Smooth muscle cell of the brain vasculature (primary cell): ENCODE data around the gene NOP56.
"Not testable (repeated sequence)": the region's sequence is repeated elsewhere in the genome, so short reads cannot be mapped to it uniquely, and the experiment has no call there.

ENCODE experiments used
- DNase-seq: peaks from one replicate; pipeline ENCODE4 v3.0.0-alpha.2; 2012; ENCODE audit warnings: low read depth, low spot score

The NOP56 gene

DNA sequence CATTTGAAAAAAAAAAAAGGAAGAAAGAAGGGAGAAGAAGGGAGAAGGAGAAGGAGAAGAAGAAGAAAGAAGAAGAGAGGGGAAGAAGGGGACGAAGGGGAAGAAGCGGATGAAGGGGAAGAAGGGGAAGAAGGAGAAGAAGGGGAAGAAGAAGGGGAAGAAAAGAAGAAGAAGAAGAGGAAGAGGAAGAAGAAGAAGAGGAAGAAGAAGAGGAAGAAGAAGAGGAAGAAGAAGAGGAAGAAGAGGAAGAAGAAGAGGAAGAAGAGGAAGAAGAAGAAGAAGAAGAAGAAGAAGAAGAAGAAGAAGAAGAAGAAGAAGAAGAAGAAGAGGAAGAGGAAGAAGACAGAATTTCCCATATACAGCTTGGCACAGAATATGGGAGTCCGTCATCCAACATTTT is 29.6 kb downstream of the NOP56 start:
- DNase-seq, result not testable (repeated sequence)

DNA sequence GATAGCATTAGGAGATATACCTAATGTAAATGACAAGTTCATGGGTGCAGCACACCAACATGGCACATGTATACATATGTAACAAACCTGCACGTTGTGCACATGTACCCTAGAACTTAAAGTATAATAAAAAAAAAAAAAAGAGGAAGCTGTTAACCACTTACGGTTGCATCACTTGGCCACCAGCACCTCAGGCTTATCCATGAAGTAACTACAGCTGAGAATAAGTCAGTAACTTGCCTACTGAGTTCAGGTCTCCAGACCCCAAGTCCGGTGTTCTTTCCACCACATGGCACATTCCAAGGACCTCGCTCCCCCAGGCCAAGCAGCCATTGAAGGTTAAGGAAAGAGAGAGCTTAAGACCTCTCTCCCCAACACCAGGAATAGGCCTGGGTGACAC is 32.4 kb downstream of the NOP56 start:
- DNase-seq, result not testable (repeated sequence)

DNA sequence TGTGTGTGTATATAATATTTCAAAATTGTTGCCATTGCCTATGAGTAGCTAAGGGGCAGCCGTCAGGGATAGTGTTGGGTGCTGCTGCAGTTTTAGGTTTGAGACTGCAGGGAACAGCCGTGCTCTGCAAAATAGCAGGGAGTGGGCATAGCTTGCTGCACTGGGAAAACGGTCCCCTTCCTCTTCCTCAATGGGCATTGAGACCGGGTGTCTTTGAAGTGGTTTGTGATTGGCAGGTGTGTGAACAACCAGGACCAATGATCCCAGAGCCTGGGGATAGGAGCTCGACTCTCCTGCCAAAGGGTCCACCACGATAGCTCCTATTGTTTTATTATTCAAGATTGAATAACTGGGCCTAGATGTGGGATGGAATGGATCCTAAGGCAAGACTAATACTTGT is 35.1 kb downstream of the NOP56 start:
- DNase-seq, result no peak

DNA sequence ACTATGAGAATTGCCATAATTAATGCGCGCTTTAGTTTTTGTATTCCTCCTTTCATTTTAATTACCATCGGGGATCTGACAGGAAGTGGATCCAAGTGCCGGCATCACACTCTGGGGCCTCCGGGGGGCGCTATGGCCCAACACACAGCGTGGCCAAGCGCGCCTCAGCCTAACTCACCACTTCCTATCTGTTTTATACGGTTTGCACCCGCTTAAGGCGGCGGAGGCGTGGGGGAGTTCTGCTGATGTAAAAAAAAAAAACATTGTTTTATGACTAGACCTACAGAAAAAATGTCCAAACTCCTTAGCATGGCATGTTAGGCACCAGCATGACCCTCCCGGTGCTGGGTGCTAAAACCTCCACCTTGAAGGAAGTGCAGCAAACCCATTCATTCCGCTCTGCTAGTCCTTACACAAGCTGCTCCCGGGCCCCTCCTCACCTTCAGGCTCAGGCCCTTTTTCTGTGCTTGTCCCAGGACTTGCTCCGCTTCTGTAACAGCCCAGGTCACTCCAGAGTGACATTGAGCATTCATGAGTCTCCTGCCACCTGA is 35.7 kb downstream of the NOP56 start:
- no peak for DNase-seq

DNA sequence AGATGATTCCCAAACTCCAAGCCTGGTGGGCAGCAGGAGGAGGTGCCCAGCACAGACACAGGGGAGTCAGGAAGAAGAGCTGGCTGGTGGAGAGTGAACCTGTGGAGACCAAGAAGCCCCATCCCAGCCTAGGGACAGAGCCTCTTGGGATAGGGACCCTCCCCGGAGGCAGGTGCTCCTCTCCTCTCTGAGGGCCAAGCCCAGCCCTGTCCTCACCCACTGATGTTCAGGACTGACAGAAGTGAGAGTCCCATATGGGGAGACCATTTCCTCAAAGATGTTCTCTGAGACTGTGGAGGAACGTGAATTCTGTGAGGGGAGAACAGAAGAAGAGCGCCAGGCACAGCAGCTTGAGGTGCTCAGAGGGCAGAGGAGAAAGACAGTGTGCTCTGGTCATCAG is 37.8 kb downstream of the NOP56 start:
- no peak for DNase-seq

DNA sequence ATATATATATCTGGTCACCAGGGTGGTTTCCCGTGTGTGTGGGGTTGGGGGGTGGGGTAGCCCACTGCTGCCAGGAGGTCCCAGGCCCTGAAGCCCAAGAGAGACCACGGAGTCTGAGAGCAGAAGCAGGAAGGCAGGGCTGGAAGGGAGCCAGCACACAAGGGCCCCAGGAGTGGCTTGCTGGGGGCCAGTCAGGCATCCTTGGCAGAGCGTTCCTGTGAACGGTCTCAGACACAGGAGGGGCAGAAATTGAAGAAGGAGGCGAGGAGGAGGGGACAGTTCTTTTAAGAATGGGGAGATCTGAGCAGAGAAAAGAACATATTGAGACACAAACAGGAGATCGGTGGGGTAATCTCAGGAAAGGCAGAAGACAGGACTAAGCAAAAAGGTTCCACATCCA is 38.3 kb downstream of the NOP56 start:
- DNase-seq, result no peak

DNA sequence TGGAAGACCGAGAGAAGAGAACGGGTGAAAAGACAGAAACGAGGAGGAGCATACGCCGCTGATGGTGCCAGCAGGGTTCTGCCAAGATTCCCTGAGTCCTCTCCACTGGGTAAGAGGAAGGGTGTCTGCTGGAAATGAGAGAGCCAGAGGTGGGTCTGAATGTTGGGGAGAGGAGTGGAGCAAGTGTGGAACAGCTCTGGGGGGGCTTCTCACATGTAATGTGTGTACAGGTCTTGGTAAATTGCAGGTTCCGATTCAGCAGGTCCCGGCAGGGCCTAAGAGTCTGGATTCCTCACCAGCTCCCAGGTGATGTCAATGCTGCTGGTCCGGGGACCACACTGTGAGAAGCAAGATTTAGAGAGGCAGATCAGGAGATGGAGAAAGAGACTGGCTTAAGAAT is 38.7 kb downstream of the NOP56 start:
- DNase-seq, result no peak

DNA sequence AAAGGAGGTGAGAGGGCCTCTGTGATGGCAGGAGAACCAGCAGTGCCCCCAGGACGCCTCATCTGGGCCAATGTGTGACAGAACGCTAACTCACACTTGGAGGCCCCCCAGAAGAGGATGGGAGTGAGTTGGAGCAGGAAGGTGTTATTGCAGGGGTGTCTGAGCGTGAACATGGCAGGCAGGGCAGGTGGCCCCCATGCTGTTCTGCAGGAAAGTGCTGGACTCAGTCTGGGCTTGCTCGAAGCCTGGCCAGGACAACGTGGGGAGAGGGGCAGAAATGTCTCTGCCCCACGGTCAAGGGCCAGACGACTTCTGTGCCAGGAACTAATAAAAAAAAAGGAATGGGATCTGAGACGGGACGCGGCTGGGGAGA is 39.2 kb downstream of the NOP56 start:
- no peak for DNase-seq

DNA sequence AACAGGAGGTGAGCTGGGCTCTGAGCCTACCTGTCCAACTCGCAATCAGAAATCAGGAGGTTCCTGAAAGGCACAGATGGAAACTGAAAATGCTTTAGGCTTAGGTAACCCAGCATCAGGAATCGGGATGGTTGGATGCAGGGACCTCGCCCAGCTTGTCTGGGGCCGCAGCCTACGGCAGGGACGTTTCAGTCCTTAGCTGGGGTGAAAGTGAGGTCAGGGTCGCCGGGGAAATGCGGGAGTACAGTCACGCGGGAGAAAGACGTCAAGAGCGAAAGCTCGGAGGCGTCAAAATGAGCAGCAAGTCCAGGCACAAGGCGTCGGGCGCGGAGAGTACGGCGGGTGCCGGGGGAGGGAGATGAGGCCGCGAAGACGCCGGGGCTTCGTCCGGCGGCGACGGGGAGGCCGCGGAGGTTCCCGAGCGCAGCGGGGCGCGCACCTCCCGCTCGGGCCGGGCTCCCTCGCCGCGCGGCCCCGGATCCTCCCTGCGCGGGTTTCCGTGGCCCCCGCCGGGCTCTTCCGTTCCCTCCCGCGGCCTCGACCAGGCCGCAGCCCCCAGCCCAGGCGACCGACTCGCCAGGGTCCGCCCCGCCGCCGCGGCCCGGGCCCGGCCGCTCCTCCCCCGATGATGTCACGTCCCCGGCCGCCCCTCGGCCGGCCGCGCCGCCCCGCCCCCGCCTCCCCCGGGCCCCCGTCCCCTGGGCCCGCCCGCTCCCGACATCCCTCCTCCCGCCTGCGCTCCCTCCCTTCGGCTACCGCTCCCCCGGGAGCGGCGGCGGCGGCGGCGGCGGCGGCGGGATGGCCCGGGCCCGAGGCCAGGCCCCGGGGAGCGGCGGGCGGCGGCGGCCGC is 39.8 kb downstream of the NOP56 start, which contains the start of gene EBF4:
TSS of gene EBF4 (plus strand) at position 745 of the 850 bp plus-strand sequence. CDS start 866 bp downstream, outside the sequence.
- no peak for DNase-seq

DNA sequence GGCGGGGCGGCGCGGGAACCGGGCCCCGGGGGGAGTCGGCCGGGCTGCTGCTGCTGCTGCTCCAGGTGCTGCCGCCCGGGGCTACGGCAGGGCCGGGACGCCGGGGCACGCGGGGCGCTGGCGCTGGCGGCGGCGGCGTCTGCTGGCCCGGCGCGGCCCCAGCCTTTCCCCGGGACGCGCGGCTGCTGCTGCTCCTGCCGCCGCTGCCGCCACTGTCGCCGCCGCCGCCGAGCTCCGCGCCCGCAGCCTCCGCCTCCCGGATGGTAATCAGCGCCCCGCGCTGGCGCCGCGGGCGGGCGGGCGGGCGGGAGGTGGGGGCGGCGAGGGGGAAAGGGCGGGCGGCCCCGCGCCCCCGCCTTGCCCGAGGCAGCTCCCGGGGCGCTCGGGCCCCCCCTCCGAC is 40.5 kb downstream of the NOP56 start:
- no peak for DNase-seq

DNA sequence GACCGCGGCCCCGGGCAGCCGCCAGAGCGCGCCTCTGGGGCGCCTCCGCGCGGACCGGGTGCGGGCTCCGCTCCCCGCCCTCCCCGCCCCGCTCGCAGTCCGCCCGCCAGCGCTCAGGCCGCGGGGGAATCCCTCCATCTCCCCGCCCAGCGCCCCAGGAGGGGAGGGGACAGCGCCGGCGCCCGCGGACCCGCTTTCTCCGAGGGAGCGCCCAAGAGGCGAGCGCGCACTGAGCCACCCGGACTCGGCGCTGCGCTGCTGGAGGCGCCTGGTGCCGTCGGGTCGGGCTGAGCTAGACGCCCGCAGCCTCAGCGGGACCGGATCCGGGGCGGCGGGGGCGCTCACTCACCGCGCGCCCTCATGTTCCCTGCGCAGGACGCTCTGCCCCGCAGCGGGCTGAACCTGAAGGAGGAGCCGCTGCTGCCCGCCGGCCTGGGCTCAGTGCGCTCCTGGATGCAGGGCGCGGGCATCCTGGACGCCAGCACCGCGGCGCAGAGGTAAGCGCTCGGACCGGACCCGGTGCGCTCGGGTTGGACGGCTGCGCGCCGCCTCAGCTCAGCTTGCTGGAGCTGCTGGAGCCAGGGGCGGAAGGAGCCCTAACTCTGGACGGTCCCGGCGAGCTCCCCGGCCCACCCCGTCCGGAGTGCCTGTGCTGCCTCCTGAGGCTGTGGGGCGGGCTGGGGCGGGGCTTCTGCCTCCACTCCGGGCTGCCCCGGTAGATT is 41.0 kb downstream of the NOP56 start:
- DNase-seq, result no peak

DNA sequence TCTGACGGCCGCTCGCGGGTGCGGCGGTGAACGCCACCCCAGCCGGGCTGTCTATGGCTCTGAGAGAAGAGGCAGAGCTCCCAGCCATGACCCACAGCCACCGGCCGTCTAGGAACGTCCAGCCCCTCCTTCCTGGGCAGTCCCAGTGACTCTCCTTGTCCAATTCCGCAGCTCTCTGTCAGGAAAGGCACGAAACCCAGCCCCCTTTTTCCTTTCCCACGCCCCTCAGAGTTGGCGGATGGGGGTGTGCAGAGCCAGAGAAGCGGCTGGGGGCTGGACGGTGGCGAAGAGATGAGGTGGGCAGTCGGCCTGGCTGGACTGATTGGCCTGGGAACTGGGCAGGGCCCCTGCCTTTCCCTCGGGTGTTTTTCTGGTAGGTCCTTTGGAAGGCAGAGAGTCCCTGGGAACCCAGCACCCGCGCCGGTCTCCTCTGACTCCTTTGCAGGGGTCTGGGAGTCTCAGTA is 41.6 kb downstream of the NOP56 start:
- DNase-seq, result no peak

DNA sequence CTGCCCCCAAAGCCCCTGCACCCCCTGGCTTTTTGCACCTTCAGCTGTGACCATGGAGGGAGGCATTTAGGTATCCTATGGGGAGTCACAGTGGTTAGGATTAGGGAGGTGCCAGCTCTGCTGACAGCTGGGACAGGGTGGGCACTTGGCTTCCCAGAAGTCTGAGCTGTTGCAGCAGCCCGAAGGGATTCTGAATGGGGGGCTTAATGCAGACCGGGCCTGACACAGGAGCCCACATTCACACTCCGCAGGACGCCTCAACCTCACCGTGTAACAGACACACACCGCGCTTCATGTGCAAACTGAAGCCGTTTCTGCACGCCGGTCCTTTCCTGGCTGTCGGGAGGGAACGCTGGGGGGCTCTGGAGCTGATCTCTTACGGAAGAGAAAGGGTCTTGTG is 42.1 kb downstream of the NOP56 start:
- DNase-seq, result no peak

DNA sequence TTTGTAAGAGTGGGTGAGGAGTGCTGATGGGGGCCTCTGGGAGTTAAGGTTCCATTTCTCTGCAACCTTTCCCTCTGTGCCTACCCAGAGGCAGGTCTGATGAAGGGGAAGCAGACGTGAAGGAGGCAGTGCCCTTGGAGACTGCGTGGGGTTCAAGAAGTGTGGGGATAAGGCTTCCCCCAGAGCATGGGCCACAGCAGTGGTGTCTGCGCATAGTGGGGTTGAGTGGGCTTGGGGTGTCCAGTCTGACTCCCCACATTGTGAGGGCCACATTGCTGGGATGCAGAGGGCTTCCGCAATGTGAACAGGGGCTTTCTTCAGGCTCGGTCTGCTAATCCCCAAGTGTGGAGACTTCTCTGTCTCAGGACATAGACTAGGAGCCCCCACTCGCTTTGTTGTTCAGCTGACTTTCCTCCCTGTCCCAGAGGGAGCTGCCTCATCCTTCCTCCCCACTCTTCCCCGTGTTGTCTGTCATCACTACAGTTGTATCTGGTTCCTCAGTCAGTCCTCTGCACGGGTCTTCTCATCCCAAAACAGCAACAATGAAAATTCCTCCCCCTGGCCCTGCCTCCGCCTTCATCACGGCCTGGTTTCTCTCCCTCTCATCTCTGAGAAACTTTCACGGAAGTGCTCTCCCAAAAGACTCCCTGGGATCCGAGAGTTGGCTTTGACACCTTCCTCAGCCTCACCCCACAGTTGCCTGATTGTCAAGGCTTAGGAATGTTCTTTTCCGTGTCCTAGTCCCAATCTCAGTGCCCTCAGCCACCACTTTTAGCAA is 43.0 kb downstream of the NOP56 start:
- DNase-seq, result no peak

DNA sequence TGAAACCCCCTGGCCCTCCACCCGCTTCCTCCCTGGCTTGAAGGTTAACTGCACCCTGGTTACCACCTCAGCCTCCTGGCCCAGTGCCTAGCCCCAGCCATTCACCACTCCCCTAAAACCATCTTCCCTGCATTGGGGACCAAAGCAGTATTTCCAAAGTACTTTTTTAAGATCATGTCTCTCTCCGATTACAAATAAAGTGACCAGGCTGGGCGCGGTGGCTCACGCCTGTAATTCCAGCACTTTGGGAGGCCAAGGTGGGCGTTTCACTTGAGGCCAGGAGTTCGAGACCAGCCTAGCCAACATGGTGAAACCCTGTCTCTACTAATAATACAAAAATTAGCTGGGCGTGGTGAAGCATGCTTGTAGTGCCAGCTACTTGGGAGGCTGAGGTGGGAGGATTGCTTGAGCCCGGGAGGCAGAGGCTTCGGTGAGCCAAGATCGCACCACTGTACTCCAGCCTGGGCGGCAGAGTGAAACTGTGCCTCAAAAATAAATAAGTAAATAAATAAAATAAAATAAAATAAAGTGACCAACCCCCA is 43.6 kb downstream of the NOP56 start:
- DNase-seq, result not testable (repeated sequence)

DNA sequence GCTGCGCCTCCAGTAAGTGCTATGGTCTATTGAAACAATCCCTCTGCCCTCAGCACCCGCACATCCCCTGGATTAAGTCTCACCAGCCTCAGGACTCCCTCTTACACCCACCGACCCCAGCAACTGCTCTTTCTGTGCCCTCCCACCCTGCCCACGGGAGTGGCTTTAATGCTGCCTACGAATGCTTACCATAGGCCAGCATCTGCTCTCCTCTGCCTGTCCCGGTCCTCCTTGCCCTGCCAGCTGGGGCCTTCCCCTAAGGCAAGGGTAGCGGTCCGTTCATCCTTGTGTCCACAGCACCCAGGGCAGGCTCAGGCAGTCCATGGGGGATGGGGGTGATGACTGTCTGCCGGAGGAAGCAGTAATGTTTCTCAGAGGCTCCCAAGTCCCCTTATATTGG is 44.2 kb downstream of the NOP56 start:
- no peak for DNase-seq

DNA sequence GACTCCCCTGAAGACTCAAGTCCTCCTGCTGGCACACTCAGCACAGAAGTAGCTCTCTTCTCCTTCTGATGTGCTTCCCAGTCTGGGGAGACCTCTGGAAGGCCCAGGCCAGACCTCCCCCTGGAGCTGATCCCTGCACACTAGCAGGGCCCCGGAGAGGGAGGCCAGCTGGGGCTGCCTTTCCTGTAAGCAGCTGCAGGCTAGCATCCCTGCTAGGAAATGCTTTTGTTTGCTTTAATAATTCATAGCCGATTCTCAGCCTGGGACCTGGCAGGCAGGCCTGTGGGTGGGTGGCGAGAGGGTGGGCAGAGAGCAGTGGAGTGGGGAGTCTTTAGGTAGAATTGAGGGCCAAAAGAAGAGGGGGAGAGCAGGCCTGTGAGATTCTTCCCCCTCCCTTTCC is 45.3 kb downstream of the NOP56 start:
- no peak for DNase-seq

DNA sequence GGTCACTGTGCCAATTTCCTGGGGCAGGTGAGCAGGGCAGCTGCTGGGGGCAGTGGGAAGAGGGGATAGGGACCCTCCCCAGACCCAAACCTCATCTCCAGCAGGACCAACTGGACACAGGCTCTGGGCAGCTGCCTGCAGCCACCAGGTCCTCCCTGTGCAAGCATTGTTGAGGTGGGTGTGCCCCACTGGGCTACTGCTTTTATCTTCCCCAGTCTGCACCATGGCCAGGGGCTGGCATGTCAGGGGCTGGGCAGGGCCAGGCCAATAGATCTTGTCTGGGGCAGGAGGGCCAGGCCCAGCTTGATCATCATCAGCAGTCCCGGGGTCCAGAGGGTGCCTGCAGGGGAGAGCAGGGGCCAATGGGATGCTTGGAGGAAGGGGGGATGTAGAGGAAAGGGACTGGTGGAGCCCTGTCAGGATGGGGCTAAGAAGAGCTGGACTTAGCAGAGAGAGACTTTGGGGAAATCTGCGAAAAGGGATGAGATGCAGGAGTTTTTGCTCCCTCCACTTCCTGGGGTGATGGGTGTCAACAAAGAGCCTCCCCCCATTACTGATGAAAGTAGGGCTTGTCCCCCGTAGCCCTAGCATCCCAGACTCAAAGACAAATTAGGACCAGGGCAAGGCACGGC is 45.9 kb downstream of the NOP56 start:
- no peak for DNase-seq

DNA sequence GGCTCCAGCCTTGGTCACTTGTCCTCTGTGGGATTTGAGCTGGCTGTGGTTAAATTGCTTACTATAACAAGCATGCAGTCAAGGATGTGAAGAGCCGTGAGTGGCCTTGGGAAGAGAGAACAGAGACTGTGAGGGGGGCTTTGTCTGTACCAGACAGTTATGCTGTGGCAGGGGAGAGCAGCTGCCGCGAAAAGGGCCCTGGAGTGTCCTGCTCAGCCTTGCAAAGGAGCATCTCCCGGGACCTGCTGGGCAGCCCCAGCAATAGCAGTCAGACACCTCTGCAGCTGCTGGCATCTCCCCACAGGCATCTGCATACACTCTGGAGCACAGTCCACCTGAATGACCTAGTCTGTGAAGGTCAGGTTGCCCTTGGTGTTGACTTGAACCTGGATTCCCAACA is 46.5 kb downstream of the NOP56 start:
- no peak for DNase-seq

DNA sequence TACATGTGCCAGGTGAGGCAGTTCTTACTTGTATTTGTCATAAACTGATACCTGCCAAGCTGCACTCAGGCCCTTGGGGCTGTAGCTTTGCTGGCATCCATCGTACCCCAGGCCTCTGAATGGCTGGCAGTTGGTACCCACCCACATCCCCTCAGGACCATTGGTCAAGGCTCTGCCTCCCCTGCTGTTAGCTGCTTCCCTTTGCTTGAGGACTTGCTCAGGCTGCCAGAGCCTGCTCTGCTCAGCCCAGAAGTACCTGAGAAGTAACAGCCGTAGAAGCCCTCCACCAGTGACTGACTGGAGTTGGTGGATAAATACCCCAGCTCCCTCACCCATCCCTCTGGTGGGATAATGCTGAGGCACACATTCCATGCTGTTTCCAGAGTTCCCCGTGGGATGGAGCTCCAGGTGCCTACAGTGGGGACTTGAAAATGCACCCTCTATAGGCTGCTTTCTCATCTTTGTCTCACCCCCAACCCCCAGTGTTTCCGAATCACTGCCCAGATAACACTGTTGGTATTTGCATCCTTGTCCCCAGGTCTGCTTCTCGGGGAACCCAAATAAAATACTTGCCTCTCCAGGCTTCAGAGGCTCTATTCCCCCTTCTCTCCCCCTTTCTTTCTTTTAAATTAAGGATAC is 47.5 kb downstream of the NOP56 start:
- DNase-seq, result no peak
